Liver (tissue), 9 donors: ENCODE results near the gene ERCC6. TPM values are rescaled to one million over a fixed set of nuclear protein-coding genes. Genes with fewer than 3 reads are reported as not detected.

Experiments
- DNase-seq: peaks from one replicate; pipeline ENCODE4 v3.0.0-alpha.2; 2017; ENCODE audit warnings: low spot score
- H3K27ac ChIP-seq, 2 donors: one replicate each; pipeline ENCODE4 v1.7.0; 2013; ENCODE audit warnings: inconsistent platforms in 2 of 2, low read length in 2 of 2, control low read depth in 1 of 2, low read depth in 1 of 2, mild to moderate bottlenecking in 1 of 2
- H3K27me3 ChIP-seq, 4 donors: one replicate each; pipeline versions ENCODE4 v1.6.1 to v1.7.0; 2013; ENCODE audit warnings: low read length in 3 of 4, inconsistent platforms in 1 of 4, mild to moderate bottlenecking in 1 of 4, moderate library complexity in 1 of 4; ENCODE audit not compliant: control insufficient read depth in 4 of 4, insufficient read depth in 4 of 4
- H3K36me3 ChIP-seq, 4 donors: one replicate each; pipeline versions ENCODE4 v1.6.1 to v1.7.0; 2013; ENCODE audit warnings: low read length in 3 of 4, mild to moderate bottlenecking in 3 of 4, low read depth in 1 of 4, moderate library complexity in 1 of 4; ENCODE audit not compliant: control insufficient read depth in 4 of 4, insufficient read depth in 3 of 4
- H3K4me1 ChIP-seq, 4 donors: one replicate each; pipeline versions ENCODE4 v1.6.1 to v1.7.0; 2013; ENCODE audit warnings: low read length in 3 of 4, mild to moderate bottlenecking in 3 of 4, moderate library complexity in 1 of 4; ENCODE audit not compliant: control insufficient read depth in 4 of 4, insufficient read depth in 4 of 4
- H3K4me3 ChIP-seq, 3 donors: one replicate each; pipeline versions ENCODE4 v1.6.1 to v1.7.0; 2013; ENCODE audit warnings: low read length in 3 of 3, control low read depth in 1 of 3, low read depth in 1 of 3, mild to moderate bottlenecking in 1 of 3
- H3K9ac ChIP-seq, 2 donors: one replicate each; pipeline ENCODE4 v1.7.0; 2013; ENCODE audit warnings: low read length in 2 of 2, mild to moderate bottlenecking in 2 of 2, moderate library complexity in 2 of 2, control low read depth in 1 of 2, low read depth in 1 of 2
- H3K9me3 ChIP-seq, 4 donors: one replicate each; pipeline versions ENCODE4 v1.6.1 to v1.7.0; 2013; ENCODE audit warnings: low read length in 3 of 4; ENCODE audit not compliant: control insufficient read depth in 4 of 4
- ATF3 ChIP-seq: IDR thresholded peaks from 2 replicates; pipeline ENCODE4 v1.6.1; 2016; ENCODE audit warnings: antibody characterized with exemption
- CTCF ChIP-seq: fragments of 150-350 bp; IDR thresholded peaks from 2 replicates; pipeline ENCODE4 v1.5.1; 2017; ENCODE audit warnings: improper control_type of control experiment, low read depth, low read length; ENCODE audit not compliant: missing input control
- EGR1 ChIP-seq, 2 donors: IDR thresholded peaks; 2 replicates each; pipeline ENCODE4 v1.6.1; 2016 to 2018; ENCODE audit warnings: antibody characterized with exemption in 2 of 2, low read depth in 2 of 2
- FOXA1 ChIP-seq: IDR thresholded peaks from 2 replicates; pipeline ENCODE4 v1.6.1; 2016; ENCODE audit warnings: antibody characterized with exemption
- FOXA2 ChIP-seq: IDR thresholded peaks from 2 replicates; pipeline ENCODE4 v1.6.1; 2016; ENCODE audit warnings: antibody characterized with exemption
- GABPA ChIP-seq, 2 donors: IDR thresholded peaks in 1 of 2; conservative IDR thresholded peaks in 1 of 2; 2 replicates each; pipeline ENCODE4 v1.6.1; 2016; ENCODE audit warnings: antibody characterized with exemption in 2 of 2, mild to moderate bottlenecking in 1 of 2, moderate library complexity in 1 of 2
- HNF4A ChIP-seq, 2 donors: conservative IDR thresholded peaks; 2 replicates each; pipeline ENCODE4 v1.6.1; 2016; ENCODE audit warnings: antibody characterized with exemption in 2 of 2, mild to moderate bottlenecking in 2 of 2
- HNF4G ChIP-seq: IDR thresholded peaks from 2 replicates; pipeline ENCODE4 v1.6.1; 2016; ENCODE audit warnings: antibody characterized with exemption
- JUND ChIP-seq, 2 donors: IDR thresholded peaks; 2 replicates each; pipeline ENCODE4 v1.6.1; 2016; ENCODE audit warnings: antibody characterized with exemption in 2 of 2
- MAX ChIP-seq: IDR thresholded peaks from 2 replicates; pipeline ENCODE4 v1.6.1; 2016; ENCODE audit warnings: antibody characterized with exemption
- NR2F2 ChIP-seq: IDR thresholded peaks from 2 replicates; pipeline ENCODE4 v1.6.1; 2016; ENCODE audit warnings: antibody characterized with exemption
- RAD21 ChIP-seq, 2 donors: IDR thresholded peaks; 2 replicates each; pipeline ENCODE4 v1.6.1; 2016; ENCODE audit warnings: antibody characterized with exemption in 2 of 2, mild to moderate bottlenecking in 2 of 2
- REST ChIP-seq: IDR thresholded peaks from 2 replicates; pipeline ENCODE4 v1.6.1; 2016; ENCODE audit warnings: antibody characterized with exemption, mild to moderate bottlenecking
- RXRA ChIP-seq, 2 donors: IDR thresholded peaks; 2 replicates each; pipeline ENCODE4 v1.6.1; 2017 to 2018; ENCODE audit warnings: antibody characterized with exemption in 2 of 2, mild to moderate bottlenecking in 1 of 2
- SP1 ChIP-seq: IDR thresholded peaks from 2 replicates; pipeline ENCODE4 v1.6.1; 2018; ENCODE audit warnings: antibody characterized with exemption, mild to moderate bottlenecking
- TAF1 ChIP-seq: conservative IDR thresholded peaks from 2 replicates; pipeline ENCODE4 v1.6.1; 2016; ENCODE audit warnings: antibody characterized with exemption, mild to moderate bottlenecking
- YY1 ChIP-seq: IDR thresholded peaks from 2 replicates; pipeline ENCODE4 v1.6.1; 2016; ENCODE audit warnings: antibody characterized with exemption, mild to moderate bottlenecking
- ZBTB33 ChIP-seq: IDR thresholded peaks from 2 replicates; pipeline ENCODE4 v1.6.1; 2016; ENCODE audit warnings: antibody characterized with exemption
- WGBS: extraction: QIAGEN DNeasy Blood & Tissue Kit; methylation state at CpG from one replicate; pipeline ENCODE4 v1.1.7; 2013; 5-methylcytosine and 5-hydroxymethylcytosine counted together
- polyA plus RNA-seq, 2 donors: library from polyadenylated mRNA; stranded (reverse) in 1 of 2; unstranded in 1 of 2; fragments of 200-250 nt in 1 of 2; fragments of >200 nt in 1 of 2; fragmentation: Nextera tagmentation in 1 of 2; extraction: Ambion mirVana in 1 of 2; gene quantifications; one replicate each; pipeline versions ENCODE4 v1.2.1 to v1.2.3, GENCODE V29; 2013 to 2015
- total RNA-seq, 2 donors: library from RNA; depleted of rRNA; stranded (reverse); fragments of >200 nt; gene quantifications; one replicate each; pipeline ENCODE4 v1.2.3, GENCODE V29; 2014
- donor health status: healthy.
- donor health status: healthy.
- donor health status: healthy.
- donor health status: healthy.
- donor health status: healthy.

The ERCC6 gene
- total and polyA plus RNA-seq, 4 donors = 2.3 to 17.1 (median 7.5) TPM

GRCh38 chr10:49575489-49576072, 36.7 kb upstream of the ERCC6 start:
- no peaks in the 10 kb centered on the region for H3K9me3 ChIP-seq
- TF ChIP-seq JUND (IDR thresholded peaks at IDR 0.05) (no peak), MAX (no peak)
- H3K27ac ChIP-seq = no peak overlapping the region
- no peaks in the 10 kb centered on the region for H3K27me3 ChIP-seq
- H3K4me3 ChIP-seq = no peak overlapping the region
- 82% methylated on average over 11 of the region's 11 CpGs for WGBS
- DNase-seq = no peak
- no peak overlapping the region for H3K9ac ChIP-seq
- no peaks in the 10 kb centered on the region for H3K4me1 ChIP-seq
- H3K36me3 ChIP-seq = no peaks in the 10 kb centered on the region

GRCh38 chr10:49572594-49573114, 33.7 kb upstream of the ERCC6 start:
- Histone ChIP-seq H3K4me3 (no peak overlapping the region), H3K27me3 (peaks cover 0 to 2% (median 0%) of the 10 kb centered on the region in 4 donors), H3K9me3 (peaks cover 0 to 8% (median 4%) of the 10 kb centered on the region in 4 donors), H3K27ac (no peak overlapping the region), H3K9ac (no peak overlapping the region), H3K4me1 (no peaks in the 10 kb centered on the region), H3K36me3 (no peaks in the 10 kb centered on the region)
- TF ChIP-seq YY1 = no peak
- TF ChIP-seq ATF3 = no peak
- TF ChIP-seq HNF4G = no peak
- no peak for TF ChIP-seq RXRA (IDR thresholded peaks at IDR 0.05)
- no peak for TF ChIP-seq NR2F2
- TF ChIP-seq MAX = no peak
- no peak for TF ChIP-seq FOXA1
- no peak for TF ChIP-seq TAF1
- no peak for TF ChIP-seq JUND (IDR thresholded peaks at IDR 0.05)
- no peak for TF ChIP-seq SP1
- TF ChIP-seq FOXA2 = no peak
- no peak for TF ChIP-seq REST
- TF ChIP-seq GABPA (IDR thresholded peaks at IDR 0.05 in 1 of 2, conservative IDR thresholded peaks at IDR 0.05 in 1 of 2) = no peak
- TF ChIP-seq HNF4A (conservative IDR thresholded peaks at IDR 0.05) = no peak
- no peak for TF ChIP-seq CTCF
- no peak for TF ChIP-seq RAD21 (IDR thresholded peaks at IDR 0.05)
- TF ChIP-seq ZBTB33 = no peak
- no peak for TF ChIP-seq EGR1 (IDR thresholded peaks at IDR 0.05; ENCODE audit: low read depth in 2 of 2)
- WGBS = 79% methylated on average over 9 of the region's 9 CpGs
- no peak for DNase-seq
